DND-41 (cell line): Measurements from ENCODE around the gene PDCD4.

Experiments
- ATAC-seq: fragments of 200-7000 bp; cut with Tn5 transposase; 3 replicates; pipeline ENCODE4 v1.9.1; 2021; ENCODE audit warnings: low read depth; ENCODE audit not compliant: insufficient read depth
- DNase-seq: peaks from one replicate; pipeline ENCODE4 v3.0.0-alpha.2; 2020
- H2AFZ ChIP-seq: 2 replicates; pipeline ENCODE4 v1.6.0; 2012; ENCODE audit warnings: low read depth, low read length
- H3K27ac ChIP-seq: 2 replicates; pipeline ENCODE4 v1.5.1; 2012; ENCODE audit warnings: low read length, inconsistent platforms
- H3K27me3 ChIP-seq: fragments of 200-600 bp; sonication (generic); 2 replicates; pipeline ENCODE4 v1.6.0; 2012; ENCODE audit warnings: low read length, mild to moderate bottlenecking, inconsistent platforms; ENCODE audit not compliant: insufficient read depth, poor library complexity
- H3K36me3 ChIP-seq: 2 replicates; pipeline ENCODE4 v1.5.1; 2012; ENCODE audit warnings: low read length, inconsistent platforms; ENCODE audit not compliant: insufficient read depth
- H3K4me1 ChIP-seq: 2 replicates; pipeline ENCODE4 v1.5.1; 2012; ENCODE audit warnings: mild to moderate bottlenecking, low read length; ENCODE audit not compliant: insufficient read depth
- H3K4me2 ChIP-seq: 2 replicates; pipeline ENCODE4 v1.6.0; 2012; ENCODE audit warnings: mild to moderate bottlenecking, moderate library complexity, low read length, inconsistent platforms; ENCODE audit not compliant: insufficient read depth
- H3K4me3 ChIP-seq, 2 experiments: fragments of 200-600 bp in 1 of 2; shearing (Covaris generic) in 1 of 2; 2 replicates each; pipeline ENCODE4 v1.5.1; 2012 to 2016; ENCODE audit warnings: inconsistent platforms in 2 of 2, low read length in 2 of 2, mild to moderate bottlenecking in 2 of 2, low read depth in 1 of 2, moderate library complexity in 1 of 2
- H3K79me2 ChIP-seq: 2 replicates; pipeline ENCODE4 v1.6.0; 2012; ENCODE audit warnings: low read length, inconsistent platforms; ENCODE audit not compliant: insufficient read depth
- H3K9ac ChIP-seq: 2 replicates; pipeline ENCODE4 v1.6.0; 2012; ENCODE audit warnings: low read depth, mild to moderate bottlenecking, inconsistent platforms, low read length, moderate library complexity
- H3K9me3 ChIP-seq: 2 replicates; pipeline ENCODE4 v1.5.1; 2012; ENCODE audit warnings: low read length, moderate library complexity, mild to moderate bottlenecking, inconsistent platforms; ENCODE audit not compliant: insufficient read depth, severe bottlenecking
- H4K20me1 ChIP-seq: 2 replicates; pipeline ENCODE4 v1.6.0; 2012; ENCODE audit warnings: low read length; ENCODE audit not compliant: insufficient read depth
- CTCF ChIP-seq: IDR thresholded peaks from 2 replicates; pipeline ENCODE4 v1.5.1; 2012; ENCODE audit warnings: borderline replicate concordance, low read length, moderate library complexity, mild to moderate bottlenecking; ENCODE audit not compliant: poor library complexity, severe bottlenecking; ENCODE audit errors: extremely low read depth
- EZH2 ChIP-seq: IDR thresholded peaks from 3 replicates; pipeline ENCODE4 v1.6.1; 2012; ENCODE audit warnings: borderline replicate concordance, low read depth, mild to moderate bottlenecking, moderate library complexity, low read length, inconsistent platforms; ENCODE audit not compliant: severe bottlenecking

Gene PDCD4

GRCh38 chr10:110845192-110845755, 26.5 kb upstream of the PDCD4 start:
- H3K4me1 ChIP-seq: no peaks in the 10 kb centered on the region
- no peak for DNase-seq
- TF ChIP-seq EZH2 (no peak), CTCF (no peak)

GRCh38 chr10:110845756-110846620, 25.7 kb upstream of the PDCD4 start:
- no peaks in the 10 kb centered on the region for H3K79me2 ChIP-seq
- ATAC-seq (no peak), DNase-seq (no peak)
- H3K4me2 ChIP-seq: no peak overlapping the region
- TF ChIP-seq CTCF: no peak
- TF ChIP-seq EZH2: no peak
- peaks cover 5% of the 10 kb centered on the region for H3K4me1 ChIP-seq
- H4K20me1 ChIP-seq: no peaks in the 10 kb centered on the region; the same call in 1 of the 2 replicates
- H3K27ac ChIP-seq: no peak overlapping the region
- no peak overlapping the region for H2AFZ ChIP-seq
- peaks cover 5% of the 10 kb centered on the region for H3K27me3 ChIP-seq
- H3K4me3 ChIP-seq: no peak overlapping the region
- H3K36me3 ChIP-seq: no peaks in the 10 kb centered on the region
- no peak overlapping the region for H3K9ac ChIP-seq
- H3K9me3 ChIP-seq: no peaks in the 10 kb centered on the region

More at GRCh38 chr10:110845192-110845755, 26.5 kb upstream of the PDCD4 start:
- Histone ChIP-seq H3K36me3 (no peaks in the 10 kb centered on the region), H3K27me3 (no peaks in the 10 kb centered on the region), H3K9me3 (no peaks in the 10 kb centered on the region), H3K9ac (no peak overlapping the region), H3K4me3 (no peak overlapping the region), H3K27ac (no peak overlapping the region), H4K20me1 (no peaks in the 10 kb centered on the region; the same call in 1 of the 2 replicates), H2AFZ (no peak overlapping the region), H3K4me2 (no peak overlapping the region), H3K79me2 (no peaks in the 10 kb centered on the region)
- ATAC-seq: no peak

GRCh38 chr10:110847374-110847773, 24.4 kb upstream of the PDCD4 start:
- no peak overlapping the region for H2AFZ ChIP-seq
- no peak overlapping the region for H3K4me3 ChIP-seq
- TF ChIP-seq CTCF (no peak), EZH2 (no peak)
- no peaks in the 10 kb centered on the region for H4K20me1 ChIP-seq
- no peaks in the 10 kb centered on the region for H3K79me2 ChIP-seq
- no peak overlapping the region for H3K4me2 ChIP-seq
- no peak for DNase-seq
- no peak overlapping the region for H3K27ac ChIP-seq
- peaks cover 10% of the 10 kb centered on the region for H3K4me1 ChIP-seq
- no peaks in the 10 kb centered on the region for H3K9me3 ChIP-seq
- ATAC-seq: no peak
- peaks cover 6% of the 10 kb centered on the region for H3K27me3 ChIP-seq
- H3K36me3 ChIP-seq: no peaks in the 10 kb centered on the region
- H3K9ac ChIP-seq: no peak overlapping the region
